Endothelial cell of umbilical vein (primary cell): Measurements from ENCODE around the gene MAG. TPM values are rescaled to one million over a fixed set of nuclear protein-coding genes. Genes with fewer than 3 reads are reported as not detected.
A peak's percentile ranks its signal among the peaks of the same experiment; 100 is the strongest.

Experiments used
- BruUV-seq: library from RNA; stranded (reverse); fragments of 400-500 nt; replicated peaks from 2 replicates; lab custom pipeline; 2021; lab: Mats Ljungman, UMichigan
- CTCF ChIA-PET: fragments of 300-600, 350-600 bp; sonication (Branson Sonifier 250); formaldehyde crosslinking; loops from one replicate; lab custom pipeline; 2021; ENCODE audit warnings: antibody characterized with exemption, inconsistent platforms; lab: Charles Lee
- POLR2A ChIA-PET: fragments of 300-600, 350-600 bp; sonication (Branson Sonifier 250); formaldehyde crosslinking; loops from one replicate; lab custom pipeline; 2021; ENCODE audit warnings: antibody characterized with exemption, inconsistent platforms; lab: Charles Lee
- DNase-seq: peaks from one replicate; pipeline ENCODE4 v3.0.0-alpha.2; 2011; ENCODE audit warnings: low read depth, low spot score
- FAIRE-seq: peaks from 2 replicates; lab custom pipeline; 2011; peaks lifted over from hg19 to GRCh38; lab: Jason Lieb, UNC
- H2AFZ ChIP-seq: 2 replicates; pipeline ENCODE4 v1.6.0; 2012; ENCODE audit warnings: low read depth, low read length, control low read depth, inconsistent platforms
- H3K27ac ChIP-seq: 2 replicates; pipeline ENCODE4 v1.5.1; 2011; ENCODE audit warnings: low read depth, mild to moderate bottlenecking, control low read depth, low read length, moderate library complexity; ENCODE audit not compliant: insufficient read depth
- H3K27me3 ChIP-seq, 2 experiments: 2 replicates each; pipeline versions ENCODE4 v1.6.0 to v1.6.1; 2011; ENCODE audit warnings: low read length in 2 of 2, mixed read lengths in 1 of 2; ENCODE audit not compliant: control insufficient read depth in 2 of 2, insufficient read depth in 2 of 2
- H3K36me3 ChIP-seq, 2 experiments: 2 replicates in 1 of 2; 3 replicates in 1 of 2; pipeline ENCODE4 v1.5.1; 2011; ENCODE audit warnings: low read length in 2 of 2, mild to moderate bottlenecking in 1 of 2, moderate library complexity in 1 of 2; ENCODE audit not compliant: control insufficient read depth in 2 of 2, insufficient read depth in 2 of 2; ENCODE audit errors: extremely low read depth in 1 of 2
- H3K4me1 ChIP-seq: 3 replicates; pipeline ENCODE4 v1.5.1; 2011; ENCODE audit warnings: mild to moderate bottlenecking, low read length; ENCODE audit not compliant: control insufficient read depth, insufficient read depth; ENCODE audit errors: extremely low read depth
- H3K4me2 ChIP-seq: 2 replicates; pipeline ENCODE4 v1.6.1; 2011; ENCODE audit warnings: low read length, control low read depth, mixed read lengths; ENCODE audit not compliant: insufficient read depth
- H3K4me3 ChIP-seq, 3 experiments: fragments of 200-600 bp in 1 of 3; sonication (generic), shearing (Covaris generic) in 1 of 3; replicated peaks in 1 of 3; 2 replicates each; pipeline ENCODE4 v1.5.1; 2011 to 2016; ENCODE audit warnings: control low read depth in 3 of 3, low read length in 3 of 3, mild to moderate bottlenecking in 2 of 3, inconsistent platforms in 1 of 3, low read depth in 1 of 3, moderate library complexity in 1 of 3; ENCODE audit not compliant: insufficient read depth in 1 of 3
- H3K79me2 ChIP-seq: 2 replicates; pipeline ENCODE4 v1.6.0; 2012; ENCODE audit warnings: low read length, inconsistent platforms; ENCODE audit not compliant: control insufficient read depth, insufficient read depth
- H3K9ac ChIP-seq: replicated peaks from 2 replicates; pipeline ENCODE3; 2011; ENCODE audit warnings: low read length, control low read depth; ENCODE audit not compliant: insufficient read depth; ENCODE audit errors: extremely low read depth
- H3K9me1 ChIP-seq: replicated peaks from 3 replicates; pipeline ENCODE4 v1.6.0; 2011; ENCODE audit warnings: mild to moderate bottlenecking, low read length; ENCODE audit not compliant: control insufficient read depth, insufficient read depth; ENCODE audit errors: extremely low read depth
- H3K9me3 ChIP-seq: replicated peaks from 2 replicates; pipeline ENCODE4 v1.5.1; 2012; ENCODE audit warnings: low read length, inconsistent platforms; ENCODE audit not compliant: control insufficient read depth, insufficient read depth
- H4K20me1 ChIP-seq: replicated peaks from 2 replicates; pipeline ENCODE3; 2011; ENCODE audit warnings: mild to moderate bottlenecking, low read length; ENCODE audit not compliant: control insufficient read depth, insufficient read depth; ENCODE audit errors: extremely low read depth
- EZH2 ChIP-seq: IDR thresholded peaks from 2 replicates; pipeline ENCODE4 v1.6.1; 2012; ENCODE audit warnings: borderline replicate concordance, low read depth, mild to moderate bottlenecking, moderate library complexity, low read length, inconsistent platforms; ENCODE audit not compliant: severe bottlenecking
- JUN ChIP-seq: IDR thresholded peaks from 2 replicates; pipeline ENCODE4 v1.6.1; 2011; ENCODE audit warnings: borderline replicate concordance, low read depth; ENCODE audit not compliant: insufficient read length, insufficient read depth
- MYC ChIP-seq: IDR thresholded peaks from one replicate; pipeline ENCODE4 v1.6.1; 2011; ENCODE audit warnings: mild to moderate bottlenecking, low read depth, low read length
- POLR2A ChIP-seq: IDR thresholded peaks from 2 replicates; pipeline ENCODE4 v1.6.1; 2012; ENCODE audit warnings: low read depth, mild to moderate bottlenecking, control low read depth, low read length
- dilution Hi-C: fragments of 300-500 bp; cut with MboI; formaldehyde crosslinking; loops from one replicate; pipeline ENCODE4 v1.15.0; 2019; ENCODE audit warnings: low sequenced_read_pairs; ENCODE audit not compliant: extremely low pct_ligation_motif_present
- intact Hi-C: fragments of 100-400 bp; cut with micrococcal nuclease; formaldehyde crosslinking; loops from one replicate; pipeline ENCODE4 v1.10.0; 2022
- polyA plus RNA-seq, 4 experiments: library from polyadenylated mRNA; depleted of rRNA in 3 of 4; stranded (reverse) in 3 of 4; unstranded in 1 of 4; fragments of >200 nt; gene quantifications; 2 replicates each; pipeline versions ENCODE4 v1.2.1 to v1.2.3, GENCODE V29; 2011 to 2012; ENCODE audit warnings: missing spikeins in 1 of 4
- total RNA-seq: library from RNA; stranded (reverse); gene quantifications from 2 replicates; pipeline ENCODE4 v1.2.3, GENCODE V29; 2021
- TF ChIP-seq, protein P1 (sequence below): IDR thresholded peaks from 2 replicates; pipeline ENCODE4 v1.6.1; 2011; ENCODE audit not compliant: insufficient read depth, insufficient read length
- TF ChIP-seq, protein P2 (sequence below), 2 donors: IDR thresholded peaks; 1 replicate in 1 of 2; 2 replicates in 1 of 2; pipeline ENCODE4 v1.5.1; 2011; ENCODE audit warnings: low read length in 2 of 2, mild to moderate bottlenecking in 2 of 2, moderate library complexity in 2 of 2, control low read depth in 1 of 2, inconsistent platforms in 1 of 2, low read depth in 1 of 2; ENCODE audit not compliant: insufficient read depth in 1 of 2; ENCODE audit errors: extremely low read depth in 1 of 2

Gene MAG
- total and polyA plus RNA-seq, 2 donors (not counting 3 experiments of a cell fraction or from before 2014, with no cell fraction given): not detected

DNA sequence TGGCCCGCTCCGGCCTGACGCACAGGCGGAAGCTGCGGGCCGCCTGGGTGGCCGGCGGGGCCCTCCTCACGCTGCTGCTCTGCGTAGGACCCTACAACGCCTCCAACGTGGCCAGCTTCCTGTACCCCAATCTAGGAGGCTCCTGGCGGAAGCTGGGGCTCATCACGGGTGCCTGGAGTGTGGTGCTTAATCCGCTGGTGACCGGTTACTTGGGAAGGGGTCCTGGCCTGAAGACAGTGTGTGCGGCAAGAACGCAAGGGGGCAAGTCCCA, 60.2 kb downstream of the MAG start:
- DNase-seq (no peak), FAIRE-seq (no peak)
- ChIA-PET POLR2A (no interaction called here), CTCF (interaction anchor here (0.9 to 6.9 kb wide), 8 partner anchors 10 to 158 kb away, joined by 3 to 118 read pairs (median 4); no protein-coding TSS in a partner anchor)
- no peaks in the 10 kb centered on the region for H3K27me3 ChIP-seq
- TF ChIP-seq, protein P1, sequence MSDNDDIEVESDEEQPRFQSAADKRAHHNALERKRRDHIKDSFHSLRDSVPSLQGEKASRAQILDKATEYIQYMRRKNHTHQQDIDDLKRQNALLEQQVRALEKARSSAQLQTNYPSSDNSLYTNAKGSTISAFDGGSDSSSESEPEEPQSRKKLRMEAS: no peak
- TF ChIP-seq EZH2 (no peak), MYC (no peak), JUN (no peak)
- H2AFZ ChIP-seq: no peak overlapping the region
- intact Hi-C loops: loop anchor here (1.0 kb wide), 3 partner anchors 116 to 365 kb away; no protein-coding TSS in a partner anchor
- BruUV-seq: no TSS peak
- no peaks in the 10 kb centered on the region for H3K79me2 ChIP-seq
- H3K36me3 ChIP-seq: no peaks in the 10 kb centered on the region
- dilution Hi-C loops: no loop called here
- H3K9me3 ChIP-seq: no peaks in the 10 kb centered on the region
- no peak overlapping the region for H3K4me3 ChIP-seq
- H3K4me1 ChIP-seq: no peaks in the 10 kb centered on the region
- no peak overlapping the region for H3K27ac ChIP-seq
- no peak overlapping the region for H3K9ac ChIP-seq
- H3K4me2 ChIP-seq: no peak overlapping the region
- no peaks in the 10 kb centered on the region for H4K20me1 ChIP-seq
- no peaks in the 10 kb centered on the region for H3K9me1 ChIP-seq

DNA sequence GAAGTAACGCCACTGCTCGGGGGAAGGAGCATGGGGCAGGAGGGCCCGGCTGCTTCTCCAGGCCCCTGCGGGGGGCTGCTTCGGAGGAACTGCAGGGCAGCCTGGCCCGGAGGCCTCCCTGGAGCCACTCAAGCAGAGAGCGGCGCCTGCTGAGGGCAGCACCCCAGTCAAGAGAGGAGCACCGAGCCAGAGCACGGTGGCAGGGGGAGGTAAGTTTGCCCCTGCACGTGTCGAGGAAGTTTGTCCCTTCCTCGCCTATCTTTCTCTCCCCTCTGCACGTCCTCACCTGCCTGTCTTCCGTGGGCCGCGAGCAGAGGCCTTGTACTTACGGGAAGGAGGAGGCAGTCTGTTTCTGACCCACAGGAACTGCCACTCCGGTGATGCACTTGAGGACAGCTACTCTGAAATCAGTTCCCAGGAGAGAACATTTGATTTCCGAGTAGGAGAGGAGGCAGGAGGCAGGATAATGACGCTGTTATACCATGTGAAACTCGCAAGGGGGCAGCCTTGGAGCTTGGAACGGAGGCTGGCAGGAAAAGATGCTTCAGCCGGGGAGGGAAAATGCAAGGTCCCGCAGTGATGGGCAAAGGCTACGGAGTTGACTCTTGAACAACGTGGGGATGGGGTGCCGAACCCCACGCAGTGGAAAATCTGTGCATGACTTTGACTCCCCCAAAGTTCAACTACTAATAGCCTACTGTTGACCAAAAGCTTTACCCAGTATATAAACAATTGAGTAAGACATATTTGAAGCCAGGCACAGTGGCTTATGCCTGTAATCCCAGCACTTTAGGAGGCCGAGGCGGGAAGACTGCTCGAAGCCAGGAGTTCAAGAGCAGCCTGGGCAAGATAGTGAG, 60.7 kb downstream of the MAG start:
- Histone ChIP-seq H3K9me1 (no peaks in the 10 kb centered on the region), H3K4me2 (no peak overlapping the region), H3K79me2 (no peaks in the 10 kb centered on the region), H3K36me3 (no peaks in the 10 kb centered on the region), H4K20me1 (no peaks in the 10 kb centered on the region), H3K9me3 (no peaks in the 10 kb centered on the region), H2AFZ (peak overlapping the region; percentile 40), H3K27me3 (no peaks in the 10 kb centered on the region), H3K4me3 (no peak overlapping the region), H3K4me1 (no peaks in the 10 kb centered on the region), H3K9ac (no peak overlapping the region), H3K27ac (no peak overlapping the region)
- FAIRE-seq: peak; percentile 85
- BruUV-seq: no TSS peak
- intact Hi-C loops (loop anchor here (1.0 kb wide), 3 partner anchors 116 to 365 kb away; no protein-coding TSS in a partner anchor), dilution Hi-C loops (no loop called here)
- POLR2A ChIA-PET: no interaction called here
- TF ChIP-seq, protein P2, sequence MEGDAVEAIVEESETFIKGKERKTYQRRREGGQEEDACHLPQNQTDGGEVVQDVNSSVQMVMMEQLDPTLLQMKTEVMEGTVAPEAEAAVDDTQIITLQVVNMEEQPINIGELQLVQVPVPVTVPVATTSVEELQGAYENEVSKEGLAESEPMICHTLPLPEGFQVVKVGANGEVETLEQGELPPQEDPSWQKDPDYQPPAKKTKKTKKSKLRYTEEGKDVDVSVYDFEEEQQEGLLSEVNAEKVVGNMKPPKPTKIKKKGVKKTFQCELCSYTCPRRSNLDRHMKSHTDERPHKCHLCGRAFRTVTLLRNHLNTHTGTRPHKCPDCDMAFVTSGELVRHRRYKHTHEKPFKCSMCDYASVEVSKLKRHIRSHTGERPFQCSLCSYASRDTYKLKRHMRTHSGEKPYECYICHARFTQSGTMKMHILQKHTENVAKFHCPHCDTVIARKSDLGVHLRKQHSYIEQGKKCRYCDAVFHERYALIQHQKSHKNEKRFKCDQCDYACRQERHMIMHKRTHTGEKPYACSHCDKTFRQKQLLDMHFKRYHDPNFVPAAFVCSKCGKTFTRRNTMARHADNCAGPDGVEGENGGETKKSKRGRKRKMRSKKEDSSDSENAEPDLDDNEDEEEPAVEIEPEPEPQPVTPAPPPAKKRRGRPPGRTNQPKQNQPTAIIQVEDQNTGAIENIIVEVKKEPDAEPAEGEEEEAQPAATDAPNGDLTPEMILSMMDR (IDR thresholded peaks at IDR 0.05; ENCODE audit: extremely low read depth in 1 of 2, insufficient read depth in 1 of 2, low read depth in 1 of 2, low read length in 2 of 2): peak; percentile 70 to 76
- no peak for TF ChIP-seq POLR2A
- CTCF ChIA-PET: interaction anchor here (0.6 to 6.9 kb wide), 24 partner anchors 8 to 301 kb away, joined by 3 to 118 read pairs (median 5); partner anchors contain the start of gene FXYD3
- peak; percentile 66 for DNase-seq
